GM21723 (cell line): ENCODE measurements around the gene ST3GAL2.
A peak's percentile ranks its signal among the peaks of the same experiment; 100 is the strongest.

Source experiments
- ATAC-seq: cut with Tn5 transposase; IDR thresholded peaks from one replicate; pipeline ENCODE4 v1.9.1; 2021; ENCODE audit warnings: mild to moderate bottlenecking, moderate library complexity; ENCODE audit not compliant: unreplicated experiment

ST3GAL2 gene, protein sequence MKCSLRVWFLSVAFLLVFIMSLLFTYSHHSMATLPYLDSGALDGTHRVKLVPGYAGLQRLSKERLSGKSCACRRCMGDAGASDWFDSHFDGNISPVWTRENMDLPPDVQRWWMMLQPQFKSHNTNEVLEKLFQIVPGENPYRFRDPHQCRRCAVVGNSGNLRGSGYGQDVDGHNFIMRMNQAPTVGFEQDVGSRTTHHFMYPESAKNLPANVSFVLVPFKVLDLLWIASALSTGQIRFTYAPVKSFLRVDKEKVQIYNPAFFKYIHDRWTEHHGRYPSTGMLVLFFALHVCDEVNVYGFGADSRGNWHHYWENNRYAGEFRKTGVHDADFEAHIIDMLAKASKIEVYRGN

DNA sequence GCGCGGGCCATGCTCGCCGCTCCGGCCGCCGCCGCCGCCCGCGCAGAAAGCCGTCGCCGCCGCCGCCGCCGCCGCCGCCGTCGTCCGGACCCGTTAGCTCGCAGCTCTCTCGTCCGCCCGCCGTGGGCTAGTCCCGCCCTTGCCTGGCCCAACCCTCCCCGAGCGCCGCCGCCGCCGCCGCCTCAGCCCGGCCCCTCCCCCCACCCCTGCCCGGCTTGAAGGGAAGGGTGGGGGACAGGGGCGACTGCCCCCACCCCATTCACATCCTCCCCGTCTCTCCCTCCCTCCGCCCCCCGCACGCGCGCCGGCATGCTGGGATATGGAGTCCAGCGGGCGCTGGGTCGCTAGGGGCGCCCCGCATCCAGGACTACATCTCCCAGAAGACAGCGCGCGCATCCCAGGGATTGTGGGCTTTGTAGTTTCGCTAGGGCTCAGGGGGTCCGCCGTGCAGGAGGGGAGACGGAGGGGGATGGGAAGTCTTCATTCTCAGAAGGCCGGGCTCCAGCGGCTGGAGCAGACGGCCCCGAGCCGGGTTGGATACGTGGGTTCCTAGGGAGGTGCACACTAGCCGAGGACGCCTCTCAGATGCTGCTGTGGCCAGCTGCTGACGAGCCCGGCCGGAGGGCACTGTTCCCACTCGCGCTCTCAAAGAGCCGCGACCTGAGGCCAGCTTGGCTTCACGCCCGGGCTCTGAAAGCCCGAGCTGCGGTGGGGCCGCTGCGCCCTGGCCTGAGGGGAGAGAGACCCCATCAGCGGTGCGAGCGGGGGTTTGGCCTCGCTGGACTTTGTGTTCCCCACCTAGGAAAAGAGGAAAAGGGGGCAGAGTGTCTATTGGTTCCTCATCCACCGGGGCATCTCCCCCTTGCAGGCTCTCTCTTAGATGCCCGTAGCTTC lies at the start of gene ST3GAL2:
TSS of gene ST3GAL2 (minus strand) at position 132 of the 894 bp plus-strand sequence. CDS start 40,570 bp downstream, outside the sequence.
- ATAC-seq = peak; percentile 79

DNA sequence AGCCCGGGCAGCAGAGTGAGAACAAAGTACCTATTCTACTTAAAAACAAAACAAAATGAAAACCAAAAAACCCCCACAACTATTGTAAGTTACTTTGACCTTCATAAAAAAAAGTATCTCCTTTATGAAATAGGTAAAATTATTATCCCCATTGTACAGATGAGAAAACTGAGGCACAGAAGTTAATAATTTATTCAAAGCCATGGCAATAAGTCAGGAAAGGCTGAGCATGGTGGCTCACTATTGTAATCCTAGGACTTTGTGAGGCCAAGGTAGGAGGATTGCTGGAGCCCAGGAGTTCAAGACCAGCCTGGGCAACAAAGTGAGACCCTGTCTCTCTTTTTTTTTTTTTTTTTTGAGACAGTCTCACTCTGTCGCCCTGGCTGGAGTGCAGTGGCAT lies 46.0 kb upstream of the ST3GAL2 start:
- ATAC-seq = no peak

DNA sequence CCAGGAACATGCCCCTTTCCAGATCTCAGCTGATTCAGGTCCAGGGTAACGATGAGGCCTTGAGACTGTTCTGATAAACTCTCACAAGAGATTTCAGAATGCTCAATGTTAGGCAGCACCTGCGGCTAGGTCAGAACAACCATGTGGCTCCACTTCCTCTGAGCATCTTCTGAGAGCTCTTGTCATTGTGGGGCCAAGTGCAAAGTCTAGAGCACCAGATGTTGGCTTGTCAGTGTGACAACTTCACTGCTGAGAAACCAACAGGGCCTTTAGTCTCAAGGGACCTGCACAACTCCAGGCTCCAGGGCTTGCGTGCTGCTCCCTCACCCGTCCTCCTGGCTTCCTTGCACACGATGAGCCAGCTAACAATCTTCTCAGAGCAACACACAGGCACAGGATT lies 44.5 kb upstream of the ST3GAL2 start:
- peak; percentile 82 for ATAC-seq

DNA sequence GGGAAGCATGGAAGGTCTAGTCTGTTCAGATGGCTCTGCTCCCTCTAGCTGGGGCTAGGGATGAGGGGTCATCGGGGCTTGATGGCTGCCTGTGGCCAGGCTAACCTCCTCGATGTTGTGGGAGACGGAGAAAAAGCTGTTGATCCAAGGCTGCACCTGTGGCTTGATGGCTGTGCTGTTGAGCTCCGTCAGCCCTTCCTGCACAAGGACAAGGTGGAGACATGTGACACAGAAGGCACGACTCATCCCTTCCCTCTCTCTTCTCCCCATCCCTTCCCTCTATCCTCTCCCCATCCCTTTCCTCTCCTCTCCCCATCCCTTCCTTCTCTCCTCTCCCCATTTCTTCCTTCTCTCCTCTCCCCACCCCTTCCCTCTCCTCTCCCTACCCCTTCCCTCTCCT lies 43.7 kb upstream of the ST3GAL2 start:
- ATAC-seq = no peak

DNA sequence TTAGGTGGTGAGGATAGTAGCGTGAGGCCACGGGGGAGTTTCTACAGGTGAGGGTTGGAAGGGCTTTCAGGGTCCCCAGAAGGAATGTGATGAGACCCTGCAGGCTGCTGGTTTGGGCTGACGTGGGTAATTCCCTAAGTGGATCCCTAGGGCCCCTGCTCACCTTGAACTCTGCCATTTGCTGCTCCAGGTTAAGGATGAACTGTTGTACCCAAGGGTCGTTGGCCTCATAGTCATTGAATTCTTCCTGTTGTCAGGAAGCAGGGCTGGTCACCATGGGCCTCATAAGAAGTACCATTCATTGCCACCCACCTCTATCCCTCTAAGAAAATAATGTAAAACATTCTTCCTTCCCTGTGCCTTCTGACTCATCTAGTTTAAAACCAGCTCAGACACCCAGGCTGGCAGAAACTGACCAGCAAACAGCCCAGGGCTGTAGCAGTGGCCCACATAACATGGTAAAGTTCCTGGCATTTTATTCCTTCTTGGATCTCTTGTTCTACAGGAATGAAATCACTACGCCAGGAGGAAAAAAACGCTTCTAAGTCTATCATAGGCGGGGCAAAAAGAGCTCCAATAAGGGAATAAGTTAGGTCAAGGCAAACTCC lies 43.1 kb upstream of the ST3GAL2 start:
- no peak for ATAC-seq

DNA sequence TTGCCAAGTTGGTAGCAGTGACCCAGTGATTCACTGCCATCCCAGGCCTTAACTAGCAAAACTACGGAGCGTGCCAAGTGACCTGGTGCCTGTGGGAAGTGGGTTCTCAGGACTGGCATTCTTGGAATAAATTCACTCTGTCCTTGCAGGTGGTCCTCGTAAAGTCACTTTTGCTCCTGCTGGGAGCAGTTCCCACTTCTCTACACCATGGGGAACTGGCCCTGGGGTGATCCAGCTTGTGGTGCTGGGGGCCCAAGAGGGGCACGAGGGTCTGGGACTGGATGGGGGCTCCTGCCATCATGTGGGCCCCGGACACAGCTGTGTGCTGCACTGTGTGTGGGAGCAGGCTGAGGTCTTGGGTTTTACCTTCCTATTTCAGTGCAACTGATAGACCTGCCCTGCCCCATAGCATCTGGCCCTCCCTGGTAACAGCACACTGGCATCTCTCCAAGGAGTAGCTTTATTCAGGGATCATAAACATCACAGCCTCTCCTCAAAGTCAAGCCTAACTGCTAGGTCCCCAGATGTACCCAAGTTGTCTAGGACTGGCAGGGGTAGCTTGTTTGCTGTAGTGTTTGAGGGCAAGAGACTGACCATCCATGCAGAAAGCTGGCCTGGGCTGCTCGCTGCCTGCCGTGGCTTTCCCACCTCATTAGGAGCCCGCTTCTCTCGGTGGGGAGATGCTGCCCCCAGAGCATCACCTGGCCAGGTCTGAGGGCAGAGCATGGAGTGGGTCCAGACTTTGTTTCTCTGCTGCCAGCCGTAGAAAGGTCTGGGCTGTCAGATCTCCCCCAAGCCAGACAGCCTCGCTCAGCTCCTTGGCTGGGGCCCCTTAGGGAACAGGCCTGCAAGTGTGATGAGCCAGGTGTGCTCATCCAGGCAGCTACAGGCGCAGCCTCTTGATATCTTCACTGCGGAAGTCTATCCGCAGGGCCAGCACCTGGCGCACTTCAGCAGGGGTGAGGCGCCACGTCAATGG lies 41.5 kb upstream of the ST3GAL2 start:
- ATAC-seq = no peak

DNA sequence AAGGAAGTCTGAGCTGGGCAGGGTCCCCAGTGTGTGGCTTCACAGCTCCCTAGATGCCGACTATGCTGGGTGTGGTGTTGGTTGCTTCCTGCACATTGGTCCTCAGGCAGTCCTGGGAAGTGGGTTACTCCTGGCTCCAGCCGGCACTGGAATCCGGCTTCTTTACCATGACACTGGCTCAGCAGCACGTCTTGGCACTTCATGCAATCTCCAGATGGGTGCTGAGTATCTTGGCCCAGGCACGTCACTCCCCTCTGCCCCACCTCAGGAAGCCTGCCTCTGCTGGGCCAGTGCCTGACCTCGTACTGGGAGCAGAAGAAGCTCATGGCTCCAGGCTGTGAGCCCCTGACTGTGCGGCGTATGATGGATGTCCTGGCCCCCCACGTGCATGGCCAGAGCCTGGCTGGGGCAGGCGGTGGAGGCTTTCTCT lies 40.0 kb upstream of the ST3GAL2 start:
- ATAC-seq = no peak

DNA sequence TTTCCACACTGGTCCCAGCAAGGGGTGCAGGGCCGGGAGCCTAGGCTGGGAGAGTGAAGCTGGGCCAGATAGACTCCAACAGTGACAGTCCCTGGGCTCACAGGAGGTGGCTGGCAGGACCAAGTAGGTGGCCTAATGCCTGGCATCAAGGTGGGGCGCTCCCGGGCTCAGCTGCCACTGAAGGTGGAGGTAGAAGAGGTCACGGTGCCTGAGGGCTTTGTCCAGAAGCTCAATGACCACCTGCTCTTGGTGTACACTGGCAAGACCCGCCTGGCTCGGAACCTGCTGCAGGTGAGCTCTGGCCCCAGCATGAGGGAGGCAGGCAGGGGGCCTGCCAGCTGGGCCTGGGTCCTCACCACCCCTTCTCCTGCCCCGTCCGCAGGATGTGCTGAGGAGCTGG lies 39.3 kb upstream of the ST3GAL2 start:
- no peak for ATAC-seq

DNA sequence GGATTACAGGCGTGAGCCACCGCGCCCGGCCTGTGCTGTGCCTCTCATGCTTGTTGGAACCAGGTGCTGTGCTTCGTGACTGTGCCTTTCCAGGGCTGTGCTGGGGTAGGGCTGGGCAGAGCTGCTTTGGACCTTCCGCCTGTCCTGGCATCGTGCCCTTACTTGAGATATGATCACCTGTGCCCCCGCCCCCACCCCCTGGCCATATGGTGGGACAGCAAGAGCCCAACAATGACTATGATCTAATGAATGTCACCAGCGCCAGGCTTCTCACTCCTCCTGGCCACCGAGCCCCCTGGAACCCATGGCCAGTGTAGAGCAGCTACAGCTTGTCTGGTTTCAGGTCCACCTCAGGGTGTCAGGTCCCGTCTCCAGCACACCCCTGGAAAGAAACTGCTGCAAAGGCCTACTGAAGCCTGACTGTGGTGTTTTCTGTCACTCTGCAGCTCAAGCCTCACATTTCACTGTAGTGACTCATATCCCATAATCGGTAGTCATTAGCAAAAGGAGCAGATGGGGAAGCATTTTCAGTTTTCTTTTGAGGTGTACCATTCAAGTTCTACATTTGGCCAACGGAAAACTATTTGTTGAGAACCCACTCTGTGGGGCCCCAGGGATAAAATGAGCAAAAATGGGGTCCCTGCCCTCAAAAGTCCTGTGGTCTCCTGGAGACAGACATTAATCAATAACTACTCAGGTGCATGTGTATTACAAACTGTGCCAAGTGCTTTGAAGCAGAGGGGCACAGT lies 37.5 kb upstream of the ST3GAL2 start:
- ATAC-seq = peak; percentile 85

DNA sequence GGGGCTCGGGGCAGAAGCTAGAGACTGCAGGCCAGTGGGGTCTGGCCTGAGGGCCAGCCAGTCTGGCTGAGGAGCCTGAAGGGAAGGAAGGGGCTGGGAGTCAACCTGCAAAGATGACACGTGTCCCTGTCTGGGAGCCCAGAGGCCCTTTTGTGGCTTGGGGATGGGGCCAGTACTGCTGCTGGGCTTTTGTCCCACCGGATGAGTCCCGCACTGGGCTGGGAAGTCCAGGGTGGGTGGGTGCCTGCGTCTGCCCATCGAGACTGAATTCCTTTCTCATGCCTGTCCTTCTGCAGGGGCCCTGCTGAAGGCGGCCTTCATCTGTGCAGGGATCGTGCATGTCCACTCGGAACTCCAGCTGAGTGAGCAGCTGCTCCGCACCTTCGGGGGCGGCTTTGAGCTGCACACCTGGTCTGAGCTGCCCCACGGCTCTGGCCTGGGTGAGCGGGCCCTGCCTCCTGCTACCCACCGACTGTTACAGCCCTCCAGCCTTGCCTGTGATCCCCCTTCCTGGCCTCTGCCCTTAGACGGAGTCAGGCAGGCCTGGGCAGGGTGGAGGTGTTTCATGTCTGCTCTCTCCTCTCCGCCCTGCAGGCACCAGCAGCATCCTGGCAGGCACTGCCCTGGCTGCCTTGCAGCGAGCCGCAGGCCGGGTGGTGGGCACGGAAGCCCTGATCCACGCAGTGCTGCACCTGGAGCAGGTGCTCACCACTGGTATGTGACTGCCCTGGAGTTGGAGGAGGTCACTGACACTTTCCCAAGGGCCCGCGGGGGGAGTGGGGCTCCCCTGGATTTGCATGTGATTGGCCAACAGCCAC lies 36.4 kb upstream of the ST3GAL2 start:
- no peak for ATAC-seq

DNA sequence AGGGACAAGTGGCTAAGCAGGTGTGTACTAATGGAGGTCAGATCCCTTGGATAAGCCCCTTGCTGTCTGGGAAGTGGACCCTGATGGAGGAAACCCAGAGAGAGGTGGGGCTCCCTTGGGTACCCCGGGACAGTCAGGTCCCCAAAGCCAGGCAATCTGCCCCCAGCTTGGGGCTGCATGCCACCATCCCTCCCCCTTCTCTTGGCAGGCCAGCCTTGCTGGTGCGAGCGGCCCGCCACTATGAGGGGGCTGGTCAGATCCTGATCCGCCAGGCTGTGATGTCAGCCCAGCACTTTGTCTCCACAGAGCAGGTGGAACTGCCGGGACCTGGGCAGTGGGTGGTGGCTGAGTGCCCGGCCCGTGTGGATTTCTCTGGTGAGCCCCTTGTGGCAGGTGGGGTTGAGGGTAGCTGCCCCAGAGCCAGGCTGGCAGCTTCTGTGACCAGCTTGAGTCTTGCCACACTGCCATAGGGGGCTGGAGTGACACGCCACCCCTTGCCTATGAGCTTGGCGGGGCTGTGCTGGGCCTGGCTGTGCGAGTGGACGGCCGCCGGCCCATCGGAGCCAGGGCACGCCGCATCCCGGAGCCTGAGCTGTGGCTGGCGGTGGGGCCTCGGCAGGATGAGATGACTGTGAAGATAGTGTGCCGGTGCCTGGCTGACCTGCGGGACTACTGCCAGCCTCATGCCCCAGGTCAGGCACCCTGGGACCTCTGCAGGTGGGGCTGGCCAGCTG lies 35.6 kb upstream of the ST3GAL2 start:
- no peak for ATAC-seq

DNA sequence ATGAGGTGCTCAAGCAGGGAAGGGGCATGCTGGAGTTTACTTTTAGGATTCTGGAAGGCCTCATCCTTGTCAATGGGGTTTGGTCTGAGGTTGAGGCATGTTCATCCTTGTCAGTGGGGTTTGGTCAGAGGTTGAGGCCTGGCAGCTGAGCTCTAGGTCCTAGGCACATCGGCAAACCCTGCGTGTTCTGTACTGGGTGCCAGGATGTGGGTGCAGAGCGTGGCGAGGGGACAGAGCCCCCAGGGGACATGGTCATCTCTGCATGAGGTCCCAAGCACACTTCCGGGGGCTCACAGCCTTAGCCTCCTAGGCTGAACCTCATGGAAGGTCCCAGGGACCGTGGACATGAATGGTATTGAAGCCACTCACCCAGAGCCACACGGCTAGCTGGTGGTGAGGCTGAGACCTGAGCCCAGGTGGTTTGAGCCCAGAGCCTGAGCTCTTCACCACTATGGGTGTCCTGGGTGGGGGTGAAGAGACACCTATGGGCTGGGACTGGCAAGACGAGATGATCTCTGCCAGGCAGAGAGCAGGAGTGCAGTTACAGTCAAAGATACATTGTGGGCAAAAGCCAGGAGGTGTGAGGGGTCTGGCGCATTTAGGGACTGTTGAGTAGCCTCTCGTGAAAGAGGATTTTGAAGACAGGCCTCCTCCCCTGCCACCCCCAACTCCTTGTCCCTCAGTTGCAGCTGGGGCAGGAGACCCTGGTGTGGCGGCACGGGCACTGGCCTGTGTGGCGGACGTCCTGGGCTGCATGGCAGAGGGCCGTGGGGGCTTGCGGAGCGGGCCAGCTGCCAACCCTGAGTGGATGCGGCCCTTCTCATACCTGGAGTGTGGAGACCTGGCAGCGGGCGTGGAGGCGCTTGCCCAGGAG lies 34.8 kb upstream of the ST3GAL2 start:
- ATAC-seq = no peak

DNA sequence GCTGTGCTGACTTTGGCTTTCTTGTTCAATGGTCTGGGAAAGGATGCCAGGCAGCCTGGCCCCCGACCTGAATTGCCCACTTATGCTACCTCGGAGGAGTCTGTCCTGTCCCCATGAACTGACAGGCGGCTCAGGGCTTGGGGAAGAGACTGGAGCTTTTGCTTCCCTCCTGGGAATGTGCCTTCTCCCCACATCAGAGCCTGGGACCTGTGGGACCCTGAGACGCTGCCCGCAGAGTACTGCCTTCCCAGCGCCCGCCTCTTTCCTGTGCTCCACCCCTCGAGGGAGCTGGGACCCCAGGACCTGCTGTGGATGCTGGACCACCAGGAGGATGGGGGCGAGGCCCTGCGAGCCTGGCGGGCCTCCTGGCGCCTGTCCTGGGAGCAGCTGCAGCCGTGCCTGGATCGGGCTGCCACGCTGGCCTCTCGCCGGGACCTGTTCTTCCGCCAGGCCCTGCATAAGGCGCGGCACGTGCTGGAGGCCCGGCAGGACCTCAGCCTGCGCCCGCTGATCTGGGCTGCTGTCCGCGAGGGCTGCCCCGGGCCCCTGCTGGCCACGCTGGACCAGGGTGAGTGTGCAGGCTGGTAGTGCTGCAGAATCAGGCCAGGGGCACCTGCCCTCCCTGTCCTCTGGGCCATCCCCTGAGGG lies 34.0 kb upstream of the ST3GAL2 start:
- ATAC-seq = no peak

DNA sequence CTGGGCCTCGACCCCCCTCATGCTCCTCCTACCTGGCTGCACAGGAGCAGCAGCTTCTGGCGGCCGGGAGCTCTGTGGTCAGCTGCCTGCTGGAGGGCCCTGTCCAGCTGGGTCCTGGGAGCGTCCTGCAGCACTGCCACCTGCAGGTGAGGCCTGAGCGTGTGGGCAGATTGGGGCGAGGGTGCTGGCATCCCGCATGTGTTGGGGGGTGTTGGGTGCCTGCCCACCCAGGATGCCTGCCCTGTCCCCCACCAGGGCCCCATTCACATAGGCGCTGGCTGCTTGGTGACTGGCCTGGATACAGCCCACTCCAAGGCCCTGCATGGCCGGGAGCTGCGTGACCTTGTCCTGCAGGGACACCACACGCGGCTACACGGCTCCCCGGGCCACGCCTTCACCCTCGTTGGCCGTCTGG lies 32.0 kb upstream of the ST3GAL2 start:
- no peak for ATAC-seq

DNA sequence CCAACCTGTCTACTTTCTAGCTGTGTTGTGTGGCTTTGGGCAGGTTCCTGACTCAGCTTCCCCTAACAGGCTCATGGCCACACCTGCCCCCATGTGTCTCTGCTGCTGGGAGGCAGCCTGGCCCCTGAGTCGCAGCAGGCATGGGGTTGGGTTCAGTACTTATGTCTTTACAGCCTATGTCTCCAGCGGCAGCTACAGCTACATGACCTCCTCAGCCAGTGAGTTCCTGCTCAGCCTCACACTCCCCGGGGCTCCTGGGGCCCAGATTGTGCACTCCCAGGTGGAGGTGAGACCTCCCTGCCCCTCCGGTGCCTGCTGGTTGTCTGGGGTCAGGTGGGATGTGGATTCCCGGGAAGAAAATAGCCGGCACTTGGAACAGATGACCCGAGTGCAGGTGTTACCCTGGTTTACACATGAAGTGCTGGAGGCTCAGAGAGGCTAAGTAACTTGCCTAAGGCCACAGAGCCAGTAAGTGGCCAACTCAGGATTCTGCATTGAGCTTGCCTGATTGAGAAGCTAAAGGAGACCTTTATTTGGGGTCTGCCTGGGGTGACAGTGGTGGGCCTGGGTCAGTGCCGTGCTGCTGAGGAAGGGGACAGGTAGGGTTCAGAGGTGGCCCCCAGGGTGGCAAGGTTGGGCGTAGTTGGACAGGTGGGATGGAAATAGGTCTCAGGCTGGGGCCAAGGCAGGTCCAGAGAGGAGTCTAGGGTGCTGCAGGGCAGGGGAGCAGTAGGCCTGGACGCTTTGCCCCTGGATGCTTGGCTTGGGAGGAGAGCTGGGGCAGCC lies 31.4 kb upstream of the ST3GAL2 start:
- ATAC-seq = no peak
